Thyroid gland (tissue), 4 donors: ENCODE results near the gene SFTPA2. TPM values are rescaled to one million over a fixed set of nuclear protein-coding genes. Genes with fewer than 3 reads are reported as not detected.
"Not testable (repeated sequence)": the region's sequence is repeated elsewhere in the genome, so short reads cannot be mapped to it uniquely, and the experiment has no call there.

Source experiments
- DNase-seq, 2 donors: peaks; one replicate each; pipeline ENCODE4 v3.0.0-alpha.2; 2019
- H3K27ac ChIP-seq, 3 donors: fragments of 200-600 bp; sonication (generic); 1 replicate in 2 of 3; 2 replicates in 1 of 3; pipeline ENCODE4 v1.5.1; 2016 to 2019; ENCODE audit warnings: mild to moderate bottlenecking in 1 of 3, moderate library complexity in 1 of 3
- H3K27me3 ChIP-seq: fragments of 200-600 bp; sonication (generic); one replicate; pipeline ENCODE4 v1.5.1; 2019
- H3K36me3 ChIP-seq, 2 donors: fragments of 200-600 bp; sonication (generic); one replicate each; pipeline ENCODE4 v1.5.1; 2016 to 2019
- H3K4me1 ChIP-seq, 2 donors: fragments of 200-600 bp; sonication (generic); one replicate each; pipeline ENCODE4 v1.5.1; 2017 to 2019
- H3K4me3 ChIP-seq, 3 donors: fragments of 200-600 bp; sonication (generic); replicated peaks in 1 of 3; 1 replicate in 2 of 3; 2 replicates in 1 of 3; pipeline ENCODE4 v1.5.1; 2016; ENCODE audit warnings: mild to moderate bottlenecking in 1 of 3
- H3K9me3 ChIP-seq: fragments of 200-600 bp; sonication (generic); one replicate; pipeline ENCODE4 v1.5.1; 2017
- CTCF ChIP-seq, 6 experiments: fragments of 200-600 bp in 3 of 6; fragments of 450-650 bp in 3 of 6; sonication (generic) in 3 of 6; IDR thresholded peaks; one replicate each; pipeline ENCODE4 v1.5.1; 2016 to 2019; ENCODE audit warnings: antibody characterized with exemption in 6 of 6, mild to moderate bottlenecking in 2 of 6, inconsistent platforms in 1 of 6, moderate library complexity in 1 of 6
- POLR2A ChIP-seq, 2 donors: fragments of 450-650 bp; IDR thresholded peaks; one replicate each; pipeline ENCODE4 v1.6.1; 2017; ENCODE audit warnings: antibody characterized with exemption in 2 of 2, mild to moderate bottlenecking in 2 of 2, moderate library complexity in 1 of 2
- WGBS, 2 donors: methylation state at CpG; one replicate each; pipeline ENCODE4 v1.1.5; 2017; 5-methylcytosine and 5-hydroxymethylcytosine counted together
- intact Hi-C: fragments of 100-400 bp; cut with DNase I; formaldehyde crosslinking; loops from one replicate; pipeline ENCODE4 v1.15.1; 2023
- total RNA-seq, 4 donors: library from RNA; depleted of rRNA; stranded (reverse); fragments of >200 nt; gene quantifications; one replicate each; pipeline ENCODE4 v1.2.3, GENCODE V29; 2016

Gene SFTPA2
- total RNA-seq, 4 donors from 2014 or later, result 0.27 to 0.29 TPM; not detected in 2

GRCh38 chr10:79601939-79602338 is 41.7 kb upstream of the SFTPA2 start:
- Histone ChIP-seq H3K9me3 (no peaks in the 10 kb centered on the region), H3K4me3 (no peak overlapping the region), H3K27me3 (no peaks in the 10 kb centered on the region), H3K4me1 (no peaks in the 10 kb centered on the region), H3K36me3 (no peaks in the 10 kb centered on the region), H3K27ac (no peak overlapping the region)
- 46 to 47% methylated on average over 1 of the region's 1 CpG for WGBS, 2 donors
- DNase-seq, result no peak
- TF ChIP-seq CTCF (IDR thresholded peaks at IDR 0.05) (no peak), POLR2A (IDR thresholded peaks at IDR 0.05) (no peak)
- intact Hi-C loops, result no loop called here

- H3K27me3 ChIP-seq, H3K36me3 ChIP-seq, H3K4me1 ChIP-seq, intact Hi-C loops, H3K9me3 ChIP-seq, H3K27ac ChIP-seq, DNase-seq, H3K4me3 ChIP-seq: not testable (repeated sequence)
- WGBS, 2 donors, result 85 to 86% methylated on average over 9 of the region's 9 CpGs
Measured at GRCh38 chr10:79599644-79600043, 39.4 kb upstream of the SFTPA2 start.

DNA sequence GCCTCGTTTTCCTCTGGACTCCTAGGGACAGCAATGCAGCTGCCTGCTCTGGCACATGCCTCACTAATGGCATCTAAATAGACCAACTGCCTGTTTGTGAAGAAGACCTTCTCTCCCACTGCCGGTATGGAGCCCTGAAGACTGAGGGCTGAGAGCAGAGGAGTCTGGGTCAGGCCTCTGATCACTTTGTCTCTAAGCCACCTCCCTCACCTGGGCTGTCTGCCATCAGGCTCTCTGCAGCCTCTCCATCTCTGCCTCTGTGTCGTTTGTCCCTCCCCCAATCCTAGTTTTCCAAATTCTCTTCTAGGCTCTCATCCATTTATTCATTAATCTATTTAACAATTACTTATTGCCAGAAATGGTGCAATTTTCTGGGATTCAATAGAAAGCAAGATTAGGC is 35.3 kb upstream of the SFTPA2 start:
- no peak for DNase-seq
- H3K9me3 ChIP-seq, result no peaks in the 10 kb centered on the region
- no peaks in the 10 kb centered on the region for H3K4me1 ChIP-seq
- H3K27ac ChIP-seq, result no peak overlapping the region
- H3K27me3 ChIP-seq, result no peaks in the 10 kb centered on the region
- TF ChIP-seq POLR2A (IDR thresholded peaks at IDR 0.05) (no peak), CTCF (IDR thresholded peaks at IDR 0.05) (no peak)
- no peak overlapping the region for H3K4me3 ChIP-seq
- no peaks in the 10 kb centered on the region for H3K36me3 ChIP-seq
- WGBS, 2 donors, result 30 to 43% methylated on average over 3 of the region's 3 CpGs
- intact Hi-C loops, result no loop called here

GRCh38 chr10:79594565-79594964 is 34.4 kb upstream of the SFTPA2 start:
- 79 to 87% methylated on average over 3 of the region's 3 CpGs for WGBS, 2 donors
- H3K9me3 ChIP-seq, H3K36me3 ChIP-seq, H3K4me3 ChIP-seq, H3K4me1 ChIP-seq, intact Hi-C loops, H3K27ac ChIP-seq, H3K27me3 ChIP-seq, DNase-seq: not testable (repeated sequence)

DNA sequence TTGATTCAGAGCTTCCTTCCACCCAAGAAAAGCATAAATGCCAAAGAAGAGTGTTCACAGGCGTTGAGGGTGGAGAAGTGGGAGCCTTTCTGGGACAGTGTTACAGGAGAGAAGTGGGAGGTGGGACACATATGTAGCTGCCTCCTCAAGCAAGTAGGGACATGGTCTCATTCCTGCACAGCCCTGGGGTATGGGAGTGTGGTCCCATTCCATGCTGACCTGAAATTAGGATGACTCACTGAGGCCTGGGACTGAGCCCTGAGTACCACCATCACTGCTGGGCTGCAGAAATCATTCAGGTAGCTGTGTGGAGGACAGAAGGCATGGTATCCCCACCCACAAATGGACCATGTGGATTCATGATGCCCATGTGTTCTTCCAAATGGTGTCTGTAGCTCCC is 33.2 kb upstream of the SFTPA2 start:
- no peaks in the 10 kb centered on the region for H3K4me1 ChIP-seq
- no peak for TF ChIP-seq POLR2A (IDR thresholded peaks at IDR 0.05)
- TF ChIP-seq CTCF (IDR thresholded peaks at IDR 0.05), result no peak
- H3K27ac ChIP-seq, result no peak overlapping the region
- intact Hi-C loops, result no loop called here
- H3K9me3 ChIP-seq, result no peaks in the 10 kb centered on the region
- H3K36me3 ChIP-seq, result no peaks in the 10 kb centered on the region
- DNase-seq, result no peak
- H3K4me3 ChIP-seq, result no peak overlapping the region
- no peaks in the 10 kb centered on the region for H3K27me3 ChIP-seq
- 87% methylated on average over 1 of the region's 1 CpG for WGBS, 2 donors

- intact Hi-C loops, result no loop called here
- no peak overlapping the region for H3K27ac ChIP-seq
- H3K27me3 ChIP-seq, result no peaks in the 10 kb centered on the region
- no peak for DNase-seq
- no peak overlapping the region for H3K4me3 ChIP-seq
- no peaks in the 10 kb centered on the region for H3K9me3 ChIP-seq
- no peaks in the 10 kb centered on the region for H3K36me3 ChIP-seq
- H3K4me1 ChIP-seq, result no peaks in the 10 kb centered on the region
- TF ChIP-seq CTCF (IDR thresholded peaks at IDR 0.05), result no peak
- TF ChIP-seq POLR2A (IDR thresholded peaks at IDR 0.05), result no peak
Measured at GRCh38 chr10:79588800-79589199, 28.6 kb upstream of the SFTPA2 start.
